NCI-H2196 treated with DMSO at 0.1 percent for 48 hours (cell line): ENCODE results near the gene NUMB.
A peak's percentile ranks its signal among the peaks of the same experiment; 100 is the strongest.

Experiments
- DNase-seq: peaks from one replicate; lab custom pipeline; 2025; ENCODE audit not compliant: unreplicated experiment; lab: John Stamatoyannopoulos, UW

The NUMB gene

GRCh38 chr14:73465823-73466532 lies 7.6 kb upstream of the NUMB start:
- no peak for DNase-seq

- DNase-seq = no peak
Measured at GRCh38 chr14:73463411-73463810, 5.1 kb upstream of the NUMB start.

- no peak for DNase-seq
Measured at GRCh38 chr14:73462815-73463214, 4.5 kb upstream of the NUMB start.

- DNase-seq = peak; percentile 75
Measured at GRCh38 chr14:73462048-73462715, 3.8 kb upstream of the NUMB start.

- no peak for DNase-seq
Measured at GRCh38 chr14:73461478-73462047, 3.2 kb upstream of the NUMB start.

GRCh38 chr14:73460691-73461127 lies 2.4 kb upstream of the NUMB start:
- no peak for DNase-seq

GRCh38 chr14:73459959-73460358 lies 1.6 kb upstream of the NUMB start:
- DNase-seq = no peak

- DNase-seq = no peak
Measured at GRCh38 chr14:73457924-73458182, 493 bp downstream of the NUMB start.

- no peak for DNase-seq
Measured at GRCh38 chr14:73457041-73457923, 1.1 kb downstream of the NUMB start.

- DNase-seq = no peak
Measured at GRCh38 chr14:73455294-73455693, 3.1 kb downstream of the NUMB start.

- no peak for DNase-seq
Measured at GRCh38 chr14:73452341-73453186, 5.8 kb downstream of the NUMB start.

- no peak for DNase-seq
Measured at GRCh38 chr14:73443758-73444157, 14.6 kb downstream of the NUMB start.

GRCh38 chr14:73441286-73441685 lies 17.1 kb downstream of the NUMB start:
- no peak for DNase-seq

- no peak for DNase-seq
Measured at GRCh38 chr14:73438993-73439392, 19.4 kb downstream of the NUMB start.

GRCh38 chr14:73437206-73437605 lies 21.1 kb downstream of the NUMB start:
- no peak for DNase-seq

GRCh38 chr14:73432124-73432523 lies 26.2 kb downstream of the NUMB start:
- DNase-seq = no peak

GRCh38 chr14:73428353-73428824 lies 30.0 kb downstream of the NUMB start:
- no peak for DNase-seq

- no peak for DNase-seq
Measured at GRCh38 chr14:73427516-73428264, 30.7 kb downstream of the NUMB start.

- no peak for DNase-seq
Measured at GRCh38 chr14:73426877-73427276, 31.5 kb downstream of the NUMB start.

- no peak for DNase-seq
Measured at GRCh38 chr14:73424453-73424852, 33.9 kb downstream of the NUMB start.
